ENCODE results near the gene SFXN1.
A peak's percentile ranks its signal among the peaks of the same experiment; 100 is the strongest.
"Not testable (repeated sequence)": the region's sequence is repeated elsewhere in the genome, so short reads cannot be mapped to it uniquely, and the experiment has no call there.

SFXN1 gene

GRCh38 chr5:175478384-175479124 is at the start of gene SFXN1:
SFXN1 (plus strand) TSS chr5:175478560; CDS start chr5:175492104, 13,544 bp downstream.
- peak; percentile 70 for DNase-seq

GRCh38 chr5:175434800-175435199 is 43.6 kb upstream of the SFXN1 start:
- DNase-seq: no peak

GRCh38 chr5:175436359-175436758 is 42.0 kb upstream of the SFXN1 start:
- DNase-seq: no peak

- DNase-seq: no peak
These were observed 40.0 kb upstream of the SFXN1 start for GRCh38 chr5:175438234-175438857.

GRCh38 chr5:175443514-175444059 is 34.8 kb upstream of the SFXN1 start:
- no peak for DNase-seq

- DNase-seq: no peak
These were observed 34.1 kb upstream of the SFXN1 start, which contains the start of gene DRD1 for GRCh38 chr5:175444060-175444904. DRD1 (minus strand) TSS chr5:175444182; CDS start chr5:175443099, 1,083 bp downstream.

GRCh38 chr5:175444905-175445456 is 33.4 kb upstream of the SFXN1 start:
- no peak for DNase-seq

- not testable (repeated sequence) for DNase-seq
These were observed 32.0 kb upstream of the SFXN1 start for GRCh38 chr5:175446378-175446777.

GRCh38 chr5:175447571-175447970 is 30.8 kb upstream of the SFXN1 start:
- no peak for DNase-seq

GRCh38 chr5:175448276-175448675 is 30.1 kb upstream of the SFXN1 start:
- no peak for DNase-seq

GRCh38 chr5:175452166-175452565 is 26.2 kb upstream of the SFXN1 start:
- DNase-seq: no peak

GRCh38 chr5:175454338-175454737 is 24.0 kb upstream of the SFXN1 start:
- DNase-seq: not testable (repeated sequence)

GRCh38 chr5:175456105-175456742 is 22.1 kb upstream of the SFXN1 start:
- DNase-seq: no peak

- no peak for DNase-seq
These were observed 20.9 kb upstream of the SFXN1 start for GRCh38 chr5:175457466-175457865.

- DNase-seq: no peak
These were observed 18.2 kb upstream of the SFXN1 start for GRCh38 chr5:175460126-175460525.

- DNase-seq: no peak
These were observed 17.8 kb upstream of the SFXN1 start for GRCh38 chr5:175460552-175460951.

- no peak for DNase-seq
These were observed 17.0 kb upstream of the SFXN1 start for GRCh38 chr5:175461370-175461769.

- no peak for DNase-seq
These were observed 14.7 kb upstream of the SFXN1 start for GRCh38 chr5:175463641-175464040.

GRCh38 chr5:175464074-175464941 is 14.1 kb upstream of the SFXN1 start:
- peak; percentile 28 for DNase-seq

- DNase-seq: no peak
These were observed 13.5 kb upstream of the SFXN1 start for GRCh38 chr5:175464942-175465233.

GRCh38 chr5:175465282-175465681 is 13.1 kb upstream of the SFXN1 start:
- DNase-seq: no peak
